ENCODE measurements around the gene DDX54.

- TF ChIP-seq, protein P1, sequence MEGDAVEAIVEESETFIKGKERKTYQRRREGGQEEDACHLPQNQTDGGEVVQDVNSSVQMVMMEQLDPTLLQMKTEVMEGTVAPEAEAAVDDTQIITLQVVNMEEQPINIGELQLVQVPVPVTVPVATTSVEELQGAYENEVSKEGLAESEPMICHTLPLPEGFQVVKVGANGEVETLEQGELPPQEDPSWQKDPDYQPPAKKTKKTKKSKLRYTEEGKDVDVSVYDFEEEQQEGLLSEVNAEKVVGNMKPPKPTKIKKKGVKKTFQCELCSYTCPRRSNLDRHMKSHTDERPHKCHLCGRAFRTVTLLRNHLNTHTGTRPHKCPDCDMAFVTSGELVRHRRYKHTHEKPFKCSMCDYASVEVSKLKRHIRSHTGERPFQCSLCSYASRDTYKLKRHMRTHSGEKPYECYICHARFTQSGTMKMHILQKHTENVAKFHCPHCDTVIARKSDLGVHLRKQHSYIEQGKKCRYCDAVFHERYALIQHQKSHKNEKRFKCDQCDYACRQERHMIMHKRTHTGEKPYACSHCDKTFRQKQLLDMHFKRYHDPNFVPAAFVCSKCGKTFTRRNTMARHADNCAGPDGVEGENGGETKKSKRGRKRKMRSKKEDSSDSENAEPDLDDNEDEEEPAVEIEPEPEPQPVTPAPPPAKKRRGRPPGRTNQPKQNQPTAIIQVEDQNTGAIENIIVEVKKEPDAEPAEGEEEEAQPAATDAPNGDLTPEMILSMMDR (IDR thresholded peaks at IDR 0.05), result no peak
- TF ChIP-seq POLR2A (IDR thresholded peaks at IDR 0.05) (no peak), POLR2AphosphoS5 (IDR thresholded peaks at IDR 0.05) (no peak)
These were observed 47.0 kb upstream of the DDX54 start for GRCh38 chr12:113232089-113232839.

All from suprapubic skin (tissue), 4 donors.